ENCODE results near the gene KLRC3. TPM values are rescaled to one million over a fixed set of nuclear protein-coding genes. Genes with fewer than 3 reads are reported as not detected.
A peak's percentile ranks its signal among the peaks of the same experiment; 100 is the strongest.
"Not testable (repeated sequence)": the region's sequence is repeated elsewhere in the genome, so short reads cannot be mapped to it uniquely, and the experiment has no call there.

Gene KLRC3
- total RNA-seq, 1 donor from 2014 or later, result 6.7 TPM

DNA sequence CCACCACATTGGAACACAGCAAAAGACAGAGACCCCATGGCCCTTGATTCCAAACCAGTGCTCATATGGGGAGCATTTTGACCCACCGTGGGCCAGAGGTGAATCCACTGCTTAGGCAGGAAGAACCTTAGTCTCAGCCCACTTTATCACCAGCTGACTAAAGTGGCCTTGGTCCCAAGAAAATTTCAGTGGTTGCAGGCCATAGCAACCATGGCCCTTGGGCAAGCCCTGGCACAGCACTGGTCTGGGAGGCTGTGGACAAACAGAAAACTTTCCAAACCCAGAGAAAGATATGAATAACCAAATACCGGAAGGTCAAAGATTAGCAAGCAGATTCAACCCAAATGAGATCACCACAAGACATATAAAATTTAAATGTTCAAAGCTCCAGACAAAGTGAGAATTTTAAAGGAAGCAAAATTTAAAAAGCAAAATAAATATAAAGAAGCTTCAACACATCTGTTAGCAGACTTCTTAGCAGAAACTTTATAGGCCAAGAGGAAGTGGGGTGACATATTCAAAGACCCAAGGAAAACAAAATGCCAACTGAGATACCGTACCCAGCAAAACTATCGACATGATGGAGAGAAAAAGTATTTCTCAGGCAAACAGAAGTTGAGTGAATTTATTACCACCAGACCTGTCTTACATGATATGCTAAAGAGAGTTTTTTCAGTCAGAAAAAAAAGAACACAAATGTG lies 38.3 kb downstream of the KLRC3 start:
- H3K9me3 Mint-ChIP-seq (ENCODE audit: unreplicated experiment), result peaks cover 15% of the 10 kb centered on the region
- TF ChIP-seq, protein P1, sequence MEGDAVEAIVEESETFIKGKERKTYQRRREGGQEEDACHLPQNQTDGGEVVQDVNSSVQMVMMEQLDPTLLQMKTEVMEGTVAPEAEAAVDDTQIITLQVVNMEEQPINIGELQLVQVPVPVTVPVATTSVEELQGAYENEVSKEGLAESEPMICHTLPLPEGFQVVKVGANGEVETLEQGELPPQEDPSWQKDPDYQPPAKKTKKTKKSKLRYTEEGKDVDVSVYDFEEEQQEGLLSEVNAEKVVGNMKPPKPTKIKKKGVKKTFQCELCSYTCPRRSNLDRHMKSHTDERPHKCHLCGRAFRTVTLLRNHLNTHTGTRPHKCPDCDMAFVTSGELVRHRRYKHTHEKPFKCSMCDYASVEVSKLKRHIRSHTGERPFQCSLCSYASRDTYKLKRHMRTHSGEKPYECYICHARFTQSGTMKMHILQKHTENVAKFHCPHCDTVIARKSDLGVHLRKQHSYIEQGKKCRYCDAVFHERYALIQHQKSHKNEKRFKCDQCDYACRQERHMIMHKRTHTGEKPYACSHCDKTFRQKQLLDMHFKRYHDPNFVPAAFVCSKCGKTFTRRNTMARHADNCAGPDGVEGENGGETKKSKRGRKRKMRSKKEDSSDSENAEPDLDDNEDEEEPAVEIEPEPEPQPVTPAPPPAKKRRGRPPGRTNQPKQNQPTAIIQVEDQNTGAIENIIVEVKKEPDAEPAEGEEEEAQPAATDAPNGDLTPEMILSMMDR (IDR thresholded peaks at IDR 0.05), result no peak
- no peaks in the 10 kb centered on the region for H3K27me3 Mint-ChIP-seq (ENCODE audit: unreplicated experiment)
- DNase-seq (ENCODE audit: extremely low spot score, unreplicated experiment), result no peak
- peaks cover 22% of the 10 kb centered on the region for H3K36me3 Mint-ChIP-seq (ENCODE audit: unreplicated experiment)
- peaks cover 29% of the 10 kb centered on the region for H3K4me1 Mint-ChIP-seq (ENCODE audit: unreplicated experiment)
- H3K27ac Mint-ChIP-seq (ENCODE audit: unreplicated experiment), result peak overlapping the region; percentile 63
- no peak overlapping the region for H3K4me3 Mint-ChIP-seq (ENCODE audit: unreplicated experiment)

DNA sequence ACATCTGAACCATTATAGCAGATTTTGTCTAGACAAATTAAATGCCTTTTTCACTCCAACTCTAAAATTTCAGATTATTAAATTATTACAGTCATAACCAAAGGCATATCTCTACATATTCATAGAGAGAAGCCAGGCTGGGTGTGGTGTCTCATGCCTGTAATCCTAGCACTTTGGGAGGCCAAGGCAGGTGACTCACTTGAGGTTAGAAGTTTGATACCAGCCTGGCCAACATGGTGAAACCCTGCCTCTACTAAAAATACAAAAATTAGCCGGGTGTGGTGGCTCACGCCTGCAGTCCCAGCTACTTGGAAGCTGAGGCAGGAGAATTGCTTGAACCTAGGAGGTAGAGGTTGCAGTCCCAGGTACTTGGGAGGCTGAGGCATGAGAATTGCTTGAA lies 41.7 kb downstream of the KLRC3 start:
- H3K36me3 Mint-ChIP-seq (ENCODE audit: unreplicated experiment), result peaks cover 18% of the 10 kb centered on the region
- not testable (repeated sequence) for DNase-seq (ENCODE audit: extremely low spot score, unreplicated experiment); H3K9me3 Mint-ChIP-seq (ENCODE audit: unreplicated experiment); H3K27me3 Mint-ChIP-seq (ENCODE audit: unreplicated experiment); H3K4me3 Mint-ChIP-seq (ENCODE audit: unreplicated experiment); H3K4me1 Mint-ChIP-seq (ENCODE audit: unreplicated experiment); H3K27ac Mint-ChIP-seq (ENCODE audit: unreplicated experiment)

DNA sequence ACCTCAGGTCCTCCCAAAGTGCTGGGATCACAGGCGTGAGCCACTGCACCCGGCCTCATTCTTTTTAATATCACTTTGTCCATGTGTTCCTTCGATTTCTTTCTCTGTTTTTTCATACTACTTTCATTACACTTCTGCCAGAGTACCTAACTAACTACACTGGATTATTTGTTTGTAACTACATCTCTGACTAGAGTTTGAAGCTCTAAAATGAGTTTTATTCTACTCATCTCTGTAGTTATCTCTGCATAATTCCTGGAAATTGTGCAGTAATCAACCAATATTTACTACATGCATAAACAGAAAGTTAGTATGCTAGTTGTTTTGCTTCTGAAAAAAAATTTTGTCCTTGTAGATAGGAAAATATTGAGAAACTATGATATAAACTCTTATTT lies 45.8 kb downstream of the KLRC3 start:
- Mint-ChIP-seq H3K27ac (ENCODE audit: unreplicated experiment) (no peak overlapping the region), H3K36me3 (ENCODE audit: unreplicated experiment) (peaks cover 27% of the 10 kb centered on the region), H3K27me3 (ENCODE audit: unreplicated experiment) (no peaks in the 10 kb centered on the region), H3K4me3 (ENCODE audit: unreplicated experiment) (no peak overlapping the region), H3K4me1 (ENCODE audit: unreplicated experiment) (peaks cover 11% of the 10 kb centered on the region), H3K9me3 (ENCODE audit: unreplicated experiment) (peaks cover 5% of the 10 kb centered on the region)
- no peak for DNase-seq (ENCODE audit: extremely low spot score, unreplicated experiment)
- TF ChIP-seq, protein P1 (IDR thresholded peaks at IDR 0.05), result no peak

DNA sequence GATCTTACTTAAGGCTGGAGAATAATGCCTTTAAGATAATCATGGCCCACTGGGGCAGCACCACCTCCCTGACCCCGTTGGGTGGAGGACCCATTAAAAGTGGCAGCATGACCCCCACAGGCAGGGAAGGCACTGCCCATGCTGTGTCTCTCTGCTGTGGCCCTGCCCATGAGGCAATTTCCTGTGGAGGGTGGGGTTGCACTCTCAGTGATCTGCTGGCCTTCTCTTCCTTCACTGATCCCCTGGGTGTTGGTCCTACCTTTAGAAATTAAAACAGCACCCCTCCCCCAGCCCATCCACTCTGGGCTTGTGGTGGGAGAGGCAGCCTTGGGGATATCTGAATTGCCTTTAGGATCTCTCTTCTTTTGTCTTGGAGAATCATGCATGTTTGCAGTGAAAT lies 47.8 kb downstream of the KLRC3 start:
- peaks cover 31% of the 10 kb centered on the region for H3K36me3 Mint-ChIP-seq (ENCODE audit: unreplicated experiment)
- no peak overlapping the region for H3K27ac Mint-ChIP-seq (ENCODE audit: unreplicated experiment)
- H3K4me3 Mint-ChIP-seq (ENCODE audit: unreplicated experiment), result no peak overlapping the region
- TF ChIP-seq, protein P1 (IDR thresholded peaks at IDR 0.05), result no peak
- no peak for DNase-seq (ENCODE audit: extremely low spot score, unreplicated experiment)
- H3K9me3 Mint-ChIP-seq (ENCODE audit: unreplicated experiment), result peaks cover 12% of the 10 kb centered on the region
- H3K27me3 Mint-ChIP-seq (ENCODE audit: unreplicated experiment), result no peaks in the 10 kb centered on the region
- peaks cover 16% of the 10 kb centered on the region for H3K4me1 Mint-ChIP-seq (ENCODE audit: unreplicated experiment)

DNA sequence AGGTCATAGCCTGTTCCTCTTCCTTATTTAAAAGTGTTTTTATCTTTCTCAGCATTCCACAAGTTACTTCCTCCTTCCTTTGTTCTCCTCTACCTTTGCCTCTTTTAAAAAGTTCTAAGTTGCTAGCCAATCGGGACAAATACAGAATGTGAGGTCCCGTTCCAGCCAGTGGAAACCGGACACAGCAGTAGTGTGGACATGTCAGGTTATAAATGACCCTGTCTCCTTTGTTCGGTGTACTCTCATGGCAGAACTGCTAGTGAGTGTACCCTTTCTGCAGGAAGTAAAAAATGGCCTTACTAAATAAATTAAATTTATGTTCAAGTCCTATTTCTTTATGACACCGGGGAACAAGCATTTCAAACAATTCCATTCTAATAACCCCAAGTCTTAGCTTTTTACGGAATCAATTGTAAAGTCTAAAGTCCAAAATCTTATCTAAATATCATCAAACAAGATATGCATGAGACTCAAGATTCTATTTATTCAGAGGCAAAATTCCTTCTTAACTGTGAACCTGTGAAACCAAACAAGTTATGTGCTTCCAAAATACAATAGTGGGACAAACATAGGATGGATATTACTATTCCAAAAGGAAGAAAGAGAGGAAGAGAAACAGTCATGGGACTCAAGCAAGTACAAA lies 48.4 kb downstream of the KLRC3 start:
- H3K36me3 Mint-ChIP-seq (ENCODE audit: unreplicated experiment), result peaks cover 31% of the 10 kb centered on the region
- not testable (repeated sequence) for H3K27ac Mint-ChIP-seq (ENCODE audit: unreplicated experiment); H3K4me3 Mint-ChIP-seq (ENCODE audit: unreplicated experiment); DNase-seq (ENCODE audit: extremely low spot score, unreplicated experiment); H3K27me3 Mint-ChIP-seq (ENCODE audit: unreplicated experiment)
- peaks cover 19% of the 10 kb centered on the region for H3K4me1 Mint-ChIP-seq (ENCODE audit: unreplicated experiment)
- peaks cover 12% of the 10 kb centered on the region for H3K9me3 Mint-ChIP-seq (ENCODE audit: unreplicated experiment)

All from osteocyte (in vitro differentiated cells).